Measurements from ENCODE around the gene ELMOD3.
"Not testable (repeated sequence)": the region's sequence is repeated elsewhere in the genome, so short reads cannot be mapped to it uniquely, and the experiment has no call there.

ELMOD3 gene

GRCh38 chr2:85422072-85422457 lies 67.5 kb downstream of the ELMOD3 start:
- no peak for DNase-seq (ENCODE audit: low spot score)
- FAIRE-seq, result no peak

GRCh38 chr2:85423525-85423924 lies 69.0 kb downstream of the ELMOD3 start:
- FAIRE-seq, result no peak
- DNase-seq (ENCODE audit: low spot score), result no peak

- no peak for DNase-seq (ENCODE audit: low spot score)
- FAIRE-seq, result no peak
These were observed 71.0 kb downstream of the ELMOD3 start for GRCh38 chr2:85425588-85425987.

GRCh38 chr2:85427300-85427835 lies 72.8 kb downstream of the ELMOD3 start:
- no peak for FAIRE-seq
- DNase-seq (ENCODE audit: low spot score), result no peak

GRCh38 chr2:85428343-85428881 lies 73.8 kb downstream of the ELMOD3 start:
- DNase-seq (ENCODE audit: low spot score) (no peak), FAIRE-seq (no peak)

GRCh38 chr2:85429213-85429923 lies 74.8 kb downstream of the ELMOD3 start:
- FAIRE-seq (no peak), DNase-seq (ENCODE audit: low spot score) (no peak)

GRCh38 chr2:85429924-85430289 lies 75.3 kb downstream of the ELMOD3 start:
- FAIRE-seq, result no peak
- no peak for DNase-seq (ENCODE audit: low spot score)

- DNase-seq (ENCODE audit: low spot score), result no peak
These were observed 76.4 kb downstream of the ELMOD3 start for GRCh38 chr2:85430752-85431569.

GRCh38 chr2:85431570-85432205 lies 77.1 kb downstream of the ELMOD3 start:
- no peak for DNase-seq (ENCODE audit: low spot score)
- no peak for FAIRE-seq

More at GRCh38 chr2:85430752-85431569, 76.4 kb downstream of the ELMOD3 start:
- no peak for FAIRE-seq

- FAIRE-seq (no peak), DNase-seq (ENCODE audit: low spot score) (no peak)
These were observed 79.0 kb downstream of the ELMOD3 start for GRCh38 chr2:85433511-85434089.

- FAIRE-seq (no peak), DNase-seq (ENCODE audit: low spot score) (no peak)
These were observed 80.1 kb downstream of the ELMOD3 start for GRCh38 chr2:85434696-85435095.

- DNase-seq (ENCODE audit: low spot score), result no peak
- no peak for FAIRE-seq
These were observed 80.8 kb downstream of the ELMOD3 start for GRCh38 chr2:85435220-85435958.

- DNase-seq (ENCODE audit: low spot score) (no peak), FAIRE-seq (no peak)
These were observed 81.6 kb downstream of the ELMOD3 start for GRCh38 chr2:85435981-85436835.

GRCh38 chr2:85436836-85437487 lies 82.4 kb downstream of the ELMOD3 start:
- FAIRE-seq (no peak), DNase-seq (ENCODE audit: low spot score) (no peak)

- DNase-seq (ENCODE audit: low spot score), result peak; percentile 66
- FAIRE-seq, result no peak
These were observed 83.1 kb downstream of the ELMOD3 start for GRCh38 chr2:85437488-85438200.

GRCh38 chr2:85438201-85439024 lies 83.8 kb downstream of the ELMOD3 start:
- DNase-seq (ENCODE audit: low spot score) (no peak), FAIRE-seq (no peak)

GRCh38 chr2:85439025-85439472 lies 84.5 kb downstream of the ELMOD3 start:
- no peak for DNase-seq (ENCODE audit: low spot score)

GRCh38 chr2:85439569-85439968 lies 85.0 kb downstream of the ELMOD3 start:
- FAIRE-seq; DNase-seq (ENCODE audit: low spot score): not testable (repeated sequence)

More at GRCh38 chr2:85439025-85439472, 84.5 kb downstream of the ELMOD3 start:
- no peak for FAIRE-seq
